GM18502 (cell line): Measurements from ENCODE around the gene TBRG4.
"Not testable (repeated sequence)": the region's sequence is repeated elsewhere in the genome, so short reads cannot be mapped to it uniquely, and the experiment has no call there.

Experiments
- ATAC-seq: cut with Tn5 transposase; IDR thresholded peaks from one replicate; pipeline ENCODE4 v1.9.1; 2021; ENCODE audit warnings: mild to moderate bottlenecking; ENCODE audit not compliant: unreplicated experiment, poor library complexity

The TBRG4 gene

DNA sequence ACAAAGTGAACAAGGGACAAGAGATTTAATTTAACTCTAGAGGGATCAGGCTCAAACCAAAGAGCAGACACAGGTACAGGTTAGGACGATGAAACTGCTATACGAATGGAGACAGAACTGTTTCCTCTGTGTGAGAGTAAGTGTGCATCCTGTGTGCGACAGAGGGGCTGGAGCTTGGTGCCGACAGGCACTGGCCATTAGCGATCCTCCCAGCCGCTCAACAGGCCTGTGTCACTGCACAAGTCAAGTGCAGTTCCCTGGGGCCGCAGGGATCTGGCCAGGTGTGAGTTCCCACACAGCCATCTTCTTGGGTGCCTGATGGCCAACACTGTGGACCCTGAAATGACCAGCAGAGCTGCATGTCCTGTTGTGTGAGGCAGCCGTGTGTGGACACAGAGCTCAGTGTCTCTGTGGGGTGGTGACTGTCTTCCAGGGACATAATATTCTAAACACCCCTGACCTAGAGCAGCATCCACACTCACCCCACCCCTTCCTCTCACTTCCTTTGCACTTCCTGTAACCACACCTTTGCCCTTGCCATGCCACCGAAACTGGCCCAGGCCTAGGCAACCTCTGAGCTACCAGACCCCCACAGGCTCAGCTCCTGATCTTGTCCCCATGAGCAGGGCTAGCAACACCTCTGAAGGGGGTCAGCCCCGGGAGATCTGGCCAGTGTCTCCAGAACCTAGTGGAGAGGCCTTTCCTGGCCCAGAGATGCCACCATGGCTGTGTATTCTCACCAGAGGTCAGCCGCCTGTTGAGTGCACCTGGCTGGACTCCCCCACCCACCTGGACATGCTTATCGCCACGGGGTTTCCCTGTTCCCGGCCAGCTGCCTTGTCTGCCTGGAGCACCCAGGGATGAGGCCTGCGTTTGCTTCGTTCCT lies 11.7 kb upstream of the TBRG4 start:
- no peak for ATAC-seq

DNA sequence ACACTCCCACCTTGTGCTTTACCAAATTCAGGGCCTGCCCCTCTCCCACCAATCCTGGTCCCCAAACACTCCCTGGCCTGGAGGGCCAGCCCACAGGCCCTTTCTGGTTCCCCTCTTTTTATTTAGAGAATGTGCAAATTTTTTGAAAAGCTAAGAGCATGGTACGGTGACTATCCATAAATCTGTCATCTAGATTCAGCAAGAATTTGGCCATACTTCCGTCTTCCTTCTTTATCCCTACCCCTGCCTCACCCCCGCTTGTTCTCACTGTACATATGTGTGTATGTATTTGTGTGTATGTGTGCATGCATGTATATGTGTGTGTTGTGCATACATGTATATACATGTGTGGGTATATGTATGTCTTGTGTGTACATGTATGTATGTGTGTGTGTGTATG lies 8.1 kb upstream of the TBRG4 start:
- no peak for ATAC-seq

DNA sequence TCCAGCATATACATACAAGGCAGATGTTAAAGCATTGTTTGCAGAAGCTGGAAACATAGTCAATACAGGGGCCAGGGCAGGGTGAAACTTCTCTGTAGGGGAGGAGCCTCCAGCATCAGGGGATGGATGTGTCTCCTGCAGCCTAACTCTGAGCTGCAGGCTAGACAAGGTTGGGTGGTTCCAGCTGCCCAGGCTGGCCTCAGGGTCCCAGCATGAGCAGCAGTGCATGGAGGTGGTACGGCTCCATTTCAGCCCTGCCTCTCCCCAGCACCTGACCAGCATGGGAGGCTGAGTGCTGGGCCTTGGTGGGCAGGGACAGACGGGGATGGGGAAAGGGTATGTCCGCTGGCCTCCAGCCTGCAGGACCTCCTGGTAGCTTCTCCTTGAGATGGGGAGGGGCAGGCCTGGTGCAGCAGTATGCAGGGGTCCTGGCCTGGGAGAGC lies 7.4 kb upstream of the TBRG4 start:
- no peak for ATAC-seq

DNA sequence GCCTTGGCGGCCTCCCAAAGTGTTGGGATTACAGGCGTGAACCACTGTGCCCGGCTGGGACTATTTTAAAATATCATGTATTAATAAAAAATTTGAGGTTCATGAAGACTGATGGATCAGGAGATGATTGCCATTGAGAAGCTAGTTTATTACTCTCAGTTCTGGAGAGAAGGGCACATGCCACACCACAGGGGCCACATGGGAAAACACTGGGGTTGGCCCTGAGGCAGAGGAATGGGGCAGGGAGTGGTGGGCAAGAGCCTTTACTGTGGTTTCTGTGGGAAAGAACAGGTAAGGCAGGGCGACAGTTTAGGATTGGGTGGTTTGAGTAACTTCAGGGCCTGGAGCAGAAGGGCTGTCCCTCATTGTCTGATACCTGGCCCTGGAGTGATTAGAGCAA lies 6.8 kb upstream of the TBRG4 start:
- no peak for ATAC-seq

DNA sequence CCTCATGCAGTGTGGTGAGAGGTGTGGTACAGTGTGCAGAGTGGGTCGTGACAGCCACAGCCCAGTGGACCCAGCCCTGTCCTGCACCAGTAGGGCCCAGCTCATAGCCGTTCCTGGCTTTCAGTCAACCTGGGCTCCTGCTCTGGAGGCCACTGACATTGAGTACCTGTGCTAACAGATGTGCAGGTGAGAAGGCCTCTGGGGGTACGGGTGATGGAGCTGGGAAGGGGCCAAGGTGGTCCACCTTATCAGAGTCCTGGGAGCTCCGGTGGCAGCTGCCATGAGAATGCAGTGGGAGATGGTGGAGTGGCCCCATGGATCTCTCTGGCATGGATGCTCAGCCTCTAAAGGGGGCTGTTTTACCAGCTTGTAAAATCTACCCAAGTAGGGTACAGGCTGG lies 6.1 kb upstream of the TBRG4 start:
- no peak for ATAC-seq

DNA sequence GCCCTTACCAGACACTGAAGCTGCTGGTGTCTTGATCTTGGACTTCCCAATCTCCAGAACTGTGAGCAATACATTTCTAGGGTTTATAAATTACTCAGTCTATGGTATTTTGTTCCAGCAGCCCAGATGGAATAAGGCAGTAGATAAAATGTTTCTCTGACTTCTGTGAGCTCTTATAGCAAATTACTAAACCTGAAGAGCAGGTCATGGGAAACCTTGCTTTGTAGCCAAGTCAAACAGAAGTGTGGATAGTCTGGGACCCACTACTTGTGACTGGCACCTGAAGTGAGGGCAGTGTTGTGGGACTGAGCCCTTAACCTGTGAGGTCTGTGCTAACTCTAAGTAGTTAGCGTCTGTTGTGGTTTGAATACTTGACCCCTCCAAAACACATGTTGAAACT lies 4.6 kb upstream of the TBRG4 start:
- ATAC-seq = no peak

DNA sequence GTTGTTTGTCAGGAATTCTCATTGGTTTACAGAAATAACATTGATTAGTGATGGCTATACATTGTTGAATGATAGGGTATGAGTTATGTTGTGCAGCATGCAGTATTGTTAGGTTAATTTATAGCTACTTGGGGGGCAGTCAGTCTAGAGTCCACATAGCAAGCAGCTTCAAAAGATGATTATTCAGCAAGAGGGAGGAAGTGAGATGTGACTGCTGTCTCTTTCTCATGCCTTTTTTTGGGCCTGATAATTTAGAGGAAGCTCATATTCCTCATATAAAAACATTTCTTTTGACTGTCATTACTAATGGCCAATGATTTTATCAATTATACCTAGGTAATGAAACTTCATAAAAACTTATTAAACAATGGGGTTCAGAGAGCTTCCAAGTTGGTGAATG lies 3.4 kb upstream of the TBRG4 start:
- no peak for ATAC-seq

DNA sequence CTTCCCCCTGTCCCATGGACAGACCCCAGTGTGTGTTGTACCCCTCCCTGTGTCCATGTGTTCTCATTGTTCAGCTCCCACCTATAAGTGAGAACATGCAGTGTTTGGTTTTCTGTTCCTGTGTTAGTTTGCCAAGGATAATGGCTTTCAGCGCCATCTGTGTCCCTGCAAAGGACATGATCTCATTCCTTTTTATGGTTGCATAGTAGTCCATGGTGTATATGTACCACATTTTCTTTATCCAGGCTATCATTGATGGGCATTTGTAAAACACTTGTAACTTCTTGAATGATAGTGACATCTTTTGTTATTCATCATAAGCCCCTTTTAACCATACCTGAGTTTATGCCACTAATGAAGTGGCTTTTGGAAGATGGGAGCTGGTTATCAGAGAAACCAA lies 2.8 kb upstream of the TBRG4 start:
- ATAC-seq = not testable (repeated sequence)

DNA sequence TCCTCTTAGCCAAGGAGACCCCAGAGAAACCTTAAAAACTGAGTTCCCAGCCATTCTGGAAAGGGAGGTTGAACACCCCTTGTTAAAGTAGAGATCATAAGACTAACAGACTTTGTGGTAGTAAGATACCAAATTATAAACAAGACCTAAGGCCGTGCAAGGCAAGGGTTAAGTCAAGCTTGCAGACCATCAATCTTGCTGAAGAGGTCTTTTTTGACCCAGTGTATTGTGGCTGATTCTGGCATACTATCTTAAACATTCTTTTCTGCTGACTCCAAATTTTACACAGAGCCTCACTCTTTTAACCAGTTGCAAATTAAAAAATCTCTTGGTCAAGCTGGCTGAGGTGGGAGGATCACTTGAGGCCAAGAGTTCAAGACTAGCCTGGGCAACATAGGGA lies 1.2 kb upstream of the TBRG4 start:
- ATAC-seq = no peak

DNA sequence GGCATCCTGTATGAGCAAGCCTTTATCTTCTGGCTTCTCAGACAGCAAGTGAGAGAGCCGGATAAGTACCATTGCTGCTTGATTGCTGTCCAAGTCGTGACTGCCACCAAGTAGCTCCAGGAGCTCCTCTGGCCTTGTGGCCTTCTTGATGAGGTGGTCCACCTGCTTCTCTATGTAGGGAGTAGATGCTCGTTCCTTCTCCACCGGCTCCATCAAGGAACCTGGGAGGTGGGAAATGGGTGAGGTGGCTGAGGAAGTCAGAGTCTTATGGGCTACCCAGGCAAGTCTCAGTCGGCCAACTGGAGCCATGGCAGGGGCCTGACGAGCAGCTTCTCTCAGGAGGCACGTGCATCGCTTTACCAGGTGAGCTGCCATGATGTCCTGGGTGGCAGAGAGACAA lies 2.6 kb downstream of the TBRG4 start:
- ATAC-seq = no peak

DNA sequence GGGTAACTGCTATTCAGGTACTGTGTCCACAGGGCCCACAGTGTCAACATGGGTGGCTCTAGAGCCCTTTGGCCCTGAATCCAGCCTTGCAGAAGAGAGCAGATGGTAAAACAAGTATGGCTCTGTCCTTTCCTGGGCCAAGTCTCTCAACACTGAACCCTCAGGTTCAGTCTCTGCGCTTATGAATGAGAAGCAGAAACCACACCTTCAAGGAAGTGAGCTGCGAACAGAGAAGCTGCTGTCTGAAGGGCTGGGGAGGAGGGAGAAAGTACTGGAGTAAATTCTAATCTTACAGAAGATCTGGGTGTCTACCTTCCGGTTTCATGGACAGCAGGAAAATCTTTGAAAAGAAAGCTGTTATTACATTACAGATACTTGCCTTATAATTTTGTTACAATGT lies 4.1 kb downstream of the TBRG4 start:
- ATAC-seq = no peak

DNA sequence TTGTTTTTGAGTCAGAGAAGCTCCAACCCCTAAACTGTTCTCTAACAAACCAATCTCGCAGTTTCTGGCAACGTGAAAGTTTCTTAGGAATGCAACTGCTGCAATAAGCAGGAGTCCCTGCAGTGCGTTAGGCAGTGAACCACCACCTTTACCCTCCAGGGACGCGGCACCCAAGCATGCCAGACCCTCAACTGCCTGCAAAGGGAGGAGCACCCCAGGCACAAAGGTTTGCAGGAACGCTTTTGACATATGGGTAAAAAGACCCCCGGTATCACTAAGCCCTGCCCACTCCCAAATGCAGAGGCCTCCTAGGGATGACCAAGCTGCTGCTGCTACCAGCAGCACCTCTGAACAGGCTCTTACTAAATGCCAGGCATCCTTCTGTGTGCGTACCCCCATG lies 4.7 kb downstream of the TBRG4 start:
- no peak for ATAC-seq

DNA sequence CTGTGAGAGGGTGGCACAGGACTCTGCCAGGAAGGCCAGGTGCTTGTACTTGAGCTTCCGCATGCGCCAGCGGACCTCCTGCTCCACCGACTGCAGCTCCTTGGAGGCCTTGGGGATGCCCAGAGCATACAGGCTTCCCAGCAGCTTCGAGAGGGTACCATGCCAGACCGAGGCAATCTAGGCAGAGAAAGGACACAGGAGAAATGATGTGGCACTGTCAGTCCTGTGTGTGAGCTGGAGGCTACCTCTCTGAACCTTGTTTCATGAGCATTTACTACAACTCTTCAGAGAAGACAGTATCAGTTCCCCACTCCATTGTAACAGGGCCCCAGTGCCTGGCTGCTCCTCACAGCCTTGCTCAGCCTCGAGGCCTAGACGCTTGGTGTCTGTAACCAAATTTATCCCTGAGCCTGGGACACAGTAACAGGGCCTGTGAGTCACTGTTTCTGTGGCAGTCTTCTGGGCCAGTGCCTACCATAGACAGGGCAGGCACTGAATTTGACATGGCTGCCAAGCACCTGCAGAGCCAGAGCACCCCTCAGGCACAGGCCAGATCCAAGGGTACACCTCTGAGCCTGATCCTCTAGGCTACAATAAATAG lies 5.8 kb downstream of the TBRG4 start:
- ATAC-seq = no peak

DNA sequence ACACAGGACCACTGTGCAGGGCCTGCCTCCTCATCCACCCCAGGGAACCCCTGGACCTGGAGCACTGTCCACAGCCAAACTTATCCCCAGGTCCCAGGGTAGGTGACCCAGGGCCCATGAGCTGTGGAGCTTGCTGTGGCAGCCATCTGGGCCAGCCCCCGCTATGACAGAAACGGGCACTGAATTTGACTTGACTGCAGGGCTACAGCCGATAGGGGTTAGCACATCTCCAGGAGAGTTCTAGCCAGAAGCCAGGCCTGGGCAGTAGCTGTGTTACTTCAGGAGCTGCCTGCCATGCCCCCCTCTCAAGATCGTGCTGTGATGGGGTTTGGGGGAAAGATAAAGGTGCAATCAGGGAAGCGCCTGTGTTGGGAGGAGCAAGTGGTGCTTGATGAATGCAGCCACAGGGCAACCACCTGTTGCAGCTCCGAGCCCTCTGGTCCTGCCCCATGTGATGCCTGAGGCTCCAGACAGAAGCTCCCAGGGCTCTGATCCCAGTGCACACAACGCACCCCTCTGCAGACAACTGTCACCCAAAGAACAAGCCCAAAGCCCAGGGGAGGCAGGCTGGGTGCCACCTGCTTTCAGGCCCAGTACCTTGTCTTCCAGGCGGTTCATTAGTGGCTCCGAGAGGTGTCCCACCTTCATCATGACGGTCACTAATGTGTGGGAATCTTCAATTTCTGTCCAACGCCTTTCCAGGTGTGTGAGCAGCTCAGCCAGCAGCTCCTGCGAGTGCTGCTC lies 6.5 kb downstream of the TBRG4 start:
- no peak for ATAC-seq

DNA sequence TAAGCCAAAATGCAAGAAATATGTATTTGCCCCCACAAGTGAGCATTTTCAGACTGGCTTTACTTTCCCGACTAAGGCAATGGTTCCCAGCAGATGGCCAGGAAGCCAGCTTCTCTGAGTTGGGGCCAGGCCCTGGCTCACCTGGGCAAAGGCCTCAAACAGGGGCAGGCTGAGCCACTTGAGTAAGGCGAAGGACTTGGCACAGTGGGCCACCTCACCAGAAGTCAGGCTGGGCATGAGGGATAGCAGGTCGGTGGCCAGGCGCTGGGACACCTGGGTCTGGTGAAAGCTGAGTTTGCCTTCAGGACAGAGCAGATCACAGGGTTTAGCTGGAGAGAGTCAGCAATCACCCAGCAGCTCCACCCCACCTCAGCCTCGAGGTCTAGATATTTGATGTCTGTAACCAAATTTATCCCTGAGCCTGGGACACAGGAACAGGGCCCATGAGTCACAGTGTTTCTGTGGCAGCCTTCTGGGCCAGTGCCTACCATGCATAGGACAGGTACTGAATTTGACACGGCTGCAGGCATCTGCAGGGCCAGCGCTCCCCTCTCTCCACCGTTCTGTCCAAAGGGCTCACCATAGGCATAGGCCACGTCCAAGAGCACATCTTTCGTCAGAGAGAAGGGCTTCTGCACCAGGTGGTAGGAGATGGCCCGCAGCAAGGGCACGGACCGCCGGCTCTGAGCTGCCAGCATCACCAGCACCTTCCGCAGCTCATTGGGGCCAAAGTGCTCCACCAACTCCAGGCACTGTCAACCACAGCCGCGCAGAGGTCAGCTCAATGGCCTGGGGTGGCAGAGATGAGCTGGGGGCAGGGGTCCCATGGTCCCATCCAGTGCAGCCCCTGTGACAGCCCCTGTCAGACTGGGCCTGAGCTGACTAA lies 7.3 kb downstream of the TBRG4 start:
- ATAC-seq = no peak

DNA sequence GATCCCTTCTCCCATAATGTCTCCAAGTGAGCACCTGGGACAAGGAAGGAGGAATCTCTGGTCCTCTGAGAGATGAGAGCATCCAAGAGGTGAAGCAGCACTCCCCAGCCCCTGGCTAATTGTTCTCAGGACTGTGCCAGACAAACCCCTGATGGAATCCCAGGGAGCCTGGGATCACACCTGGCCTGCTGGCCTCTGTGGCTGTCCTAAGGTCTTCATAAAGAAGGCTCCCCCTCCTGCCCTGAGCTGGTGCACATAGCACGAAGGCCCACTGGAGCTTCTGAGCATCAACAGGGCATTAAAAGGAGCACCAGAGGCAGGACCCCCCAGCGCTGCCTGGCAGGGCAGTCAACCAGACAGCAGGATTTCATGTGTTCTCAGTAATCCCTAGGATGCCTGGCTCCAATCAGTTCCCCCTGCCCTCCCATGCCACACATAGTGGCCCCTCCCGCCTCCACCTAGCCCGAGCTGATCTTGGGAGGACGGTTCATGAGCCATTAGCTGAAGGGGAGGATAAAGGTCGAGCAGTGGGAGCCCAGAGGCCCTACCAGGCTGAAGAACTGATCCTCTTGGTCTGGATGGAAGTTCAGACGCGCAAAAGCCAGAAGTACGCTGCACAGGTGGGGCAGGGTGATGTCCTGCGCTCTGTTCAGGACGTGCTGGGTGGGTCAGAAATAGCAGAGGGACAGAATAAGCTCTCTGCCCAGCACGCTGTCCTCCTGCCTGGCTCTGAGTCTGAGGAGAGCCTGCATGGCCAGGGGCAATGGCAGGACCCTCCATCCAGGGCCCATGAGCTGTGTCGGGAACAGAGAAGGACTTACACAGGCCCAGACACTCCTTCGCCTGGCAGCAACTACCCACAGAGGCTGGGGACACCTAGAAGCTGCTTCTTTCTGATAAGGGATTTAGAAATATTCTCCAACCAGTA lies 8.4 kb downstream of the TBRG4 start:
- ATAC-seq = no peak

DNA sequence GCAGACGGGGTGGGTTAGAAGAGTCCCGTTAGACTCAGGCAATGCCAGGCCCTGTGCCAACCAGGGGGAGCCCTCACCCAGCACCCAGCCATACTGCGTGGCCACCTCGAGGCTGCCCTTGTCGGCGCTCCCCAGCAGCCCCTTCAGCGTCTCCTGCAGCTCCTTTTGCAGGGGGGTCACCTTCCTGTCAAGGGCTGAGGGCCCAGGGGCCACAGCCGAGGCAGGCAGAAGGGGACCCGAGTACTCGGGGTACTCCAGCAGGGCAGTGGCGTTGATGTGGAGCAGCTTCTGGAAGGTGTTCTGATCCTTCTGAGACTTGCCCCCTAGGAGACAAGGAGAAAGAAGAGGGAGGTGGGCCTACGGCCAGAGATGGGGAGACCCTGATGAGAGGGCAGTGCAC lies 9.7 kb downstream of the TBRG4 start:
- no peak for ATAC-seq

DNA sequence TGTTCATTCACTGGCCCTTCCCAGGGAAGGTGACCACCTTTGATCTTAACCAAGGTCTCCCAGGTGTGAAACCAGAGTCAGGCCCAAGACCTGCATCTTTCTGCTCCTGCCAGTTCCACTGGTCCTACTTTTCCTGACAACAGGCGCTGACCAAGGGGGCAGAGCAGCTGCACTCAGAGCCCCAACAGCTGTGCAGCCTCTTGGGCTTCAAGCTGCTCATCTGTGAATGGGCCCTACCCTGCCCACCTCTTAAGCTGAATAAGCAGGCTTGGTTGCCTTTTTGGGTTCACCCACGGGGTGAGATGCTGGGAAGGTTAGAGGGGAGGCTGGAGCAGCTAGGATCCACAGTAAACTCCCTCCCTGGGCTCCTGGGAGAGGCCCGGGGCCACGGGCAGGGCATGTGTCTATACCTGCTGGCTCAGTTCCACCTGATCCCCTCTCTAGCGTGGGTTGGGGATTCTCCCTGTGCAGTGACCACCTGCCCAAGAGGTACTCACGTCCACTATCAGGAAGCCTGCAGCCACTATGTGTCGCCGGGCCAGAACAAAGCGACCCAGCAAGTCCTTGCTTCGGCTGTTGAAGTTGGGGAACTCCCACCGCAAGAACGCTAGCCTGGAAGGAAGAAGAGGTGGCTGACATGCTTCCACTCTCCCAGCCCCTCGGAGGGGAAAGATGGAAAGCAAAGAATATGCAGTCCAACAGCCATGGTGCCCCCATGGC lies 10.6 kb downstream of the TBRG4 start:
- ATAC-seq = no peak
